K562 (cell line): ENCODE data around the gene BCAS1. TPM values are rescaled to one million over a fixed set of nuclear protein-coding genes. Genes with fewer than 3 reads are reported as not detected.

Experiments used
- ADNP ChIP-seq: fragments of 200-800 bp; sonication (Bioruptor generic); IDR thresholded peaks from 2 replicates; pipeline ENCODE4 v1.6.1; 2016; ENCODE audit warnings: missing genetic modification characterization, missing compliant biosample characterization
- BCL6 ChIP-seq: fragments of 250-450 bp; sonication (Bioruptor Pico); IDR thresholded peaks from 2 replicates; pipeline ENCODE4 v1.4.0; 2020
- CHAMP1 ChIP-seq: fragments of 450-650 bp; IDR thresholded peaks from 2 replicates; pipeline ENCODE4 v1.6.1; 2016; ENCODE audit warnings: mild to moderate bottlenecking
- L3MBTL2 ChIP-seq: fragments of 450-650 bp; IDR thresholded peaks from 2 replicates; pipeline ENCODE4 v1.6.1; 2016; ENCODE audit warnings: mild to moderate bottlenecking, moderate library complexity
- NCOR1 ChIP-seq: fragments of 450-650 bp; IDR thresholded peaks from 2 replicates; pipeline ENCODE4 v1.6.1; 2016; ENCODE audit warnings: mild to moderate bottlenecking, moderate library complexity
- REST ChIP-seq, 2 experiments: fragments of 450-650 bp; formaldehyde crosslinking in 1 of 2; IDR thresholded peaks; 2 replicates each; pipeline versions ENCODE4 v1.4.0 to v1.6.1; 2014 to 2020; ENCODE audit warnings: mild to moderate bottlenecking in 2 of 2, borderline replicate concordance in 1 of 2, low read depth in 1 of 2
- SRSF3 ChIP-seq: fragments of 200-400 bp; formaldehyde crosslinking; IDR thresholded peaks from 2 replicates; pipeline ENCODE4 v1.6.1; 2016; ENCODE audit warnings: mild to moderate bottlenecking, low read length, moderate library complexity; ENCODE audit not compliant: insufficient read depth
- THRB ChIP-seq: fragments of 450-650 bp; formaldehyde crosslinking; conservative IDR thresholded peaks from 2 replicates; pipeline ENCODE4 v1.4.0; 2022; ENCODE audit warnings: mild to moderate bottlenecking, missing genetic modification characterization
- ZBTB9 ChIP-seq: fragments of 450-650 bp; formaldehyde crosslinking; IDR thresholded peaks from 2 replicates; pipeline ENCODE4 v1.4.0; 2020; ENCODE audit warnings: mild to moderate bottlenecking, moderate library complexity
- ZFX ChIP-seq: sonication (generic); formaldehyde crosslinking; IDR thresholded peaks from 2 replicates; pipeline ENCODE4 v1.8.0; 2022; ENCODE audit warnings: mild to moderate bottlenecking, missing genetic modification reagents, moderate library complexity
- ZNF124 ChIP-seq: sonication (generic); formaldehyde crosslinking; IDR thresholded peaks from 2 replicates; pipeline ENCODE4 v1.8.1; 2022; ENCODE audit warnings: missing genetic modification reagents
- ZNF140 ChIP-seq: fragments of 250-450 bp; sonication (Bioruptor Pico); IDR thresholded peaks from 2 replicates; pipeline ENCODE4 v1.8.0; 2021; ENCODE audit warnings: moderate library complexity, mild to moderate bottlenecking, inconsistent platforms
- polyA plus RNA-seq, 8 experiments: library from polyadenylated mRNA; depleted of rRNA in 4 of 8; stranded (reverse) in 5 of 8; unstranded in 3 of 8; fragments of >200 nt; fragmentation: Nextera tagmentation in 2 of 8; fragmentation: Illumina TruSeq in 1 of 8; extraction: Ambion mirVana in 2 of 8; extraction: Trizol in 1 of 8; gene quantifications; 2 replicates each; pipeline versions ENCODE4 v1.2.1 to v1.2.3, GENCODE V29; 2011 to 2014; ENCODE audit warnings: inconsistent platforms in 1 of 8, missing spikeins in 1 of 8
- total RNA-seq, 7 experiments: library from RNA; depleted of rRNA in 6 of 7; stranded (reverse); fragments of >200 nt in 6 of 7; fragmentation: Illumina TruSeq in 2 of 7; extraction: Trizol in 2 of 7; gene quantifications; 2 replicates each; pipeline versions ENCODE4 v1.2.1 to v1.2.3, GENCODE V29; 2011 to 2021; ENCODE audit warnings: low replicate concordance in 1 of 7

The BCAS1 gene
- total and polyA plus RNA-seq, 9 of the 15 experiments (the other 6 are each of a cell fraction or from before 2014, with no cell fraction given), result 0.18 to 2.3 (median 0.93) TPM

- TF ChIP-seq L3MBTL2 (no peak), ADNP (tag) (no peak), CHAMP1 (no peak), THRB (CRISPR knock-in tag) (no peak), ZFX (CRISPR knock-in tag) (no peak), BCL6 (no peak), SRSF3 (no peak), ZBTB9 (CRISPR knock-in tag) (no peak), REST (IDR thresholded peaks at IDR 0.05; ENCODE audit: borderline replicate concordance) (no peak), REST (CRISPR knock-in tag; IDR thresholded peaks at IDR 0.05; ENCODE audit: low read depth) (no peak), ZNF124 (CRISPR knock-in tag) (no peak), ZNF140 (no peak), NCOR1 (peak; percentile 74)
Observed at GRCh38 chr20:53934421-53935343, 135.7 kb downstream of the BCAS1 start (continued).
